HG03354 (cell line): ENCODE results near the gene CYTL1.

Experiments
- ATAC-seq: cut with Tn5 transposase; IDR thresholded peaks from one replicate; pipeline ENCODE4 v1.9.1; 2021; ENCODE audit warnings: mild to moderate bottlenecking; ENCODE audit not compliant: unreplicated experiment, poor library complexity, severe bottlenecking

The CYTL1 gene

GRCh38 chr4:5036239-5036638 is 17.0 kb upstream of the CYTL1 start:
- ATAC-seq, result no peak

- ATAC-seq, result no peak
Observed at GRCh38 chr4:5034206-5034605, 14.9 kb upstream of the CYTL1 start.

GRCh38 chr4:5033281-5033841 is 14.1 kb upstream of the CYTL1 start:
- no peak for ATAC-seq

- no peak for ATAC-seq
Observed at GRCh38 chr4:5032813-5033212, 13.6 kb upstream of the CYTL1 start.

GRCh38 chr4:5030927-5031326 is 11.7 kb upstream of the CYTL1 start:
- no peak for ATAC-seq

GRCh38 chr4:5030221-5030620 is 11.0 kb upstream of the CYTL1 start:
- ATAC-seq, result no peak

GRCh38 chr4:5029447-5029846 is 10.2 kb upstream of the CYTL1 start:
- ATAC-seq, result no peak

- no peak for ATAC-seq
Observed at GRCh38 chr4:5028480-5028879, 9.2 kb upstream of the CYTL1 start.

GRCh38 chr4:5027346-5027745 is 8.1 kb upstream of the CYTL1 start:
- ATAC-seq, result no peak

- ATAC-seq, result no peak
Observed at GRCh38 chr4:5026371-5026770, 7.1 kb upstream of the CYTL1 start.

- no peak for ATAC-seq
Observed at GRCh38 chr4:5024673-5025072, 5.4 kb upstream of the CYTL1 start.

GRCh38 chr4:5021546-5021945 is 2.3 kb upstream of the CYTL1 start:
- ATAC-seq, result no peak

GRCh38 chr4:5020341-5020740 is 1.1 kb upstream of the CYTL1 start:
- ATAC-seq, result no peak

GRCh38 chr4:5019796-5020195 is 538 bp upstream of the CYTL1 start:
- no peak for ATAC-seq

- no peak for ATAC-seq
Observed at GRCh38 chr4:5018603-5019002, 655 bp downstream of the CYTL1 start.

GRCh38 chr4:5018096-5018495 is 1.2 kb downstream of the CYTL1 start:
- no peak for ATAC-seq

GRCh38 chr4:5014007-5014682 is 5.1 kb downstream of the CYTL1 start:
- ATAC-seq, result no peak

- ATAC-seq, result no peak
Observed at GRCh38 chr4:5012958-5013357, 6.3 kb downstream of the CYTL1 start.

GRCh38 chr4:5012244-5012898 is 6.9 kb downstream of the CYTL1 start:
- no peak for ATAC-seq

- no peak for ATAC-seq
Observed at GRCh38 chr4:5010984-5011383, 8.3 kb downstream of the CYTL1 start.

GRCh38 chr4:5009796-5010195 is 9.5 kb downstream of the CYTL1 start:
- no peak for ATAC-seq
